ENCODE results near the gene CTRL.

DNA sequence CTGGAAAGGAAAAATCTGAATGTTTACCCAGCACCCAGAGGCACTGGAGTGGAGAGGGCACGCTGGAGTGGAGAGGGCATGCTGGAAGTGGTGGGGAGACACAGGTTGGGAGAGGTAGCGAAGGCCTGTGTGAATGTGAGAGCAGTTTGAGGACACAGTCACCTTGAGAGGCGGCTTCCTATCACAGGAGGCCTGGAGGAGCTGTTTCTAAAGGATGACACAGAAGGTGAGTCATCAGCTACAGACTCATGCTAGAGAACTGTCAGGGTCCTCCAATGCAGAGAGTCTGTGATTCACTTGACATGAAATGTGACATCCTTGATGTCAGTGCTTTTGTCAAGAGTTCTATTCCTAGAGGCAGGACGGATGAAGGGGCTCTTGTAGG, 13.8 kb downstream of the CTRL start:
- TF ChIP-seq, protein P1, sequence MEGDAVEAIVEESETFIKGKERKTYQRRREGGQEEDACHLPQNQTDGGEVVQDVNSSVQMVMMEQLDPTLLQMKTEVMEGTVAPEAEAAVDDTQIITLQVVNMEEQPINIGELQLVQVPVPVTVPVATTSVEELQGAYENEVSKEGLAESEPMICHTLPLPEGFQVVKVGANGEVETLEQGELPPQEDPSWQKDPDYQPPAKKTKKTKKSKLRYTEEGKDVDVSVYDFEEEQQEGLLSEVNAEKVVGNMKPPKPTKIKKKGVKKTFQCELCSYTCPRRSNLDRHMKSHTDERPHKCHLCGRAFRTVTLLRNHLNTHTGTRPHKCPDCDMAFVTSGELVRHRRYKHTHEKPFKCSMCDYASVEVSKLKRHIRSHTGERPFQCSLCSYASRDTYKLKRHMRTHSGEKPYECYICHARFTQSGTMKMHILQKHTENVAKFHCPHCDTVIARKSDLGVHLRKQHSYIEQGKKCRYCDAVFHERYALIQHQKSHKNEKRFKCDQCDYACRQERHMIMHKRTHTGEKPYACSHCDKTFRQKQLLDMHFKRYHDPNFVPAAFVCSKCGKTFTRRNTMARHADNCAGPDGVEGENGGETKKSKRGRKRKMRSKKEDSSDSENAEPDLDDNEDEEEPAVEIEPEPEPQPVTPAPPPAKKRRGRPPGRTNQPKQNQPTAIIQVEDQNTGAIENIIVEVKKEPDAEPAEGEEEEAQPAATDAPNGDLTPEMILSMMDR (IDR thresholded peaks at IDR 0.05), result no peak
- TF ChIP-seq POLR2A (IDR thresholded peaks at IDR 0.05), result peak in 1 of 2 donors; percentile 47

Data from adrenal gland (tissue), 5 donors.